GM12878 (cell line): Measurements from ENCODE around the gene VTN.

Experiments
- EP300 ChIP-seq, 2 experiments: fragments of 150-350 bp in 1 of 2; IDR thresholded peaks; 2 replicates each; pipeline ENCODE4 v1.6.1; 2011 to 2012; ENCODE audit warnings: low read depth in 2 of 2, low read length in 2 of 2, borderline replicate concordance in 1 of 2, improper control_type of control experiment in 1 of 2, inconsistent platforms in 1 of 2; ENCODE audit not compliant: control insufficient read depth in 1 of 2
- POLR2A ChIP-seq: IDR thresholded peaks from 2 replicates; pipeline ENCODE4 v1.6.1; 2011; ENCODE audit warnings: low read depth, mild to moderate bottlenecking, low read length
- RFX5 ChIP-seq: IDR thresholded peaks from 2 replicates; pipeline ENCODE4 v1.6.1; 2011; ENCODE audit warnings: low read depth, low read length, improper control_type of control experiment

GRCh38 chr17:28326114-28326513 is 44.0 kb downstream of the VTN start:
- TF ChIP-seq POLR2A (no peak), RFX5 (no peak), EP300 (IDR thresholded peaks at IDR 0.05; ENCODE audit: borderline replicate concordance in 1 of 2, control insufficient read depth in 1 of 2, low read depth in 2 of 2, low read length in 2 of 2) (no peak)
